GM18868 (cell line): ENCODE measurements around the gene FCF1.
A peak's percentile ranks its signal among the peaks of the same experiment; 100 is the strongest.

Source experiments
- ATAC-seq: cut with Tn5 transposase; IDR thresholded peaks from one replicate; pipeline ENCODE4 v1.9.1; 2021; ENCODE audit warnings: mild to moderate bottlenecking, moderate library complexity; ENCODE audit not compliant: unreplicated experiment

FCF1 gene

GRCh38 chr14:74712499-74713394 lies at the start of gene FCF1, which contains the start of gene AREL1:
TSS of gene FCF1 (plus strand) at chr14:74713144. CDS start at chr14:74713198, 54 bp downstream.
TSS of gene AREL1 (minus strand) at chr14:74713080. CDS start at chr14:74685615, 27,465 bp downstream.
- peak; percentile 96 for ATAC-seq

- no peak for ATAC-seq
Measured at GRCh38 chr14:74663884-74664283, 49.1 kb upstream of the FCF1 start.

- ATAC-seq, result no peak
Measured at GRCh38 chr14:74664717-74665116, 48.2 kb upstream of the FCF1 start.

GRCh38 chr14:74667758-74668157 lies 45.2 kb upstream of the FCF1 start:
- ATAC-seq, result no peak

GRCh38 chr14:74669256-74669655 lies 43.7 kb upstream of the FCF1 start:
- ATAC-seq, result no peak

- ATAC-seq, result no peak
Measured at GRCh38 chr14:74669846-74670245, 43.1 kb upstream of the FCF1 start.

- ATAC-seq, result no peak
Measured at GRCh38 chr14:74670726-74671411, 42.1 kb upstream of the FCF1 start.

GRCh38 chr14:74671789-74672188 lies 41.2 kb upstream of the FCF1 start:
- no peak for ATAC-seq

GRCh38 chr14:74673768-74674167 lies 39.2 kb upstream of the FCF1 start:
- no peak for ATAC-seq

GRCh38 chr14:74675219-74675618 lies 37.7 kb upstream of the FCF1 start:
- ATAC-seq, result no peak

GRCh38 chr14:74682169-74682952 lies 30.6 kb upstream of the FCF1 start:
- no peak for ATAC-seq

- ATAC-seq, result no peak
Measured at GRCh38 chr14:74683406-74683805, 29.5 kb upstream of the FCF1 start.

- peak; percentile 65 for ATAC-seq
Measured at GRCh38 chr14:74684434-74684833, 28.5 kb upstream of the FCF1 start.

- ATAC-seq, result no peak
Measured at GRCh38 chr14:74685056-74685455, 27.9 kb upstream of the FCF1 start.

- ATAC-seq, result no peak
Measured at GRCh38 chr14:74685921-74686678, 26.8 kb upstream of the FCF1 start.

GRCh38 chr14:74691456-74691855 lies 21.5 kb upstream of the FCF1 start:
- no peak for ATAC-seq

- no peak for ATAC-seq
Measured at GRCh38 chr14:74693191-74693590, 19.8 kb upstream of the FCF1 start.

- no peak for ATAC-seq
Measured at GRCh38 chr14:74695406-74695805, 17.5 kb upstream of the FCF1 start.

- no peak for ATAC-seq
Measured at GRCh38 chr14:74697011-74697410, 15.9 kb upstream of the FCF1 start.

GRCh38 chr14:74697543-74697942 lies 15.4 kb upstream of the FCF1 start:
- no peak for ATAC-seq
